ENCODE data around the gene TTC39A.

DNA sequence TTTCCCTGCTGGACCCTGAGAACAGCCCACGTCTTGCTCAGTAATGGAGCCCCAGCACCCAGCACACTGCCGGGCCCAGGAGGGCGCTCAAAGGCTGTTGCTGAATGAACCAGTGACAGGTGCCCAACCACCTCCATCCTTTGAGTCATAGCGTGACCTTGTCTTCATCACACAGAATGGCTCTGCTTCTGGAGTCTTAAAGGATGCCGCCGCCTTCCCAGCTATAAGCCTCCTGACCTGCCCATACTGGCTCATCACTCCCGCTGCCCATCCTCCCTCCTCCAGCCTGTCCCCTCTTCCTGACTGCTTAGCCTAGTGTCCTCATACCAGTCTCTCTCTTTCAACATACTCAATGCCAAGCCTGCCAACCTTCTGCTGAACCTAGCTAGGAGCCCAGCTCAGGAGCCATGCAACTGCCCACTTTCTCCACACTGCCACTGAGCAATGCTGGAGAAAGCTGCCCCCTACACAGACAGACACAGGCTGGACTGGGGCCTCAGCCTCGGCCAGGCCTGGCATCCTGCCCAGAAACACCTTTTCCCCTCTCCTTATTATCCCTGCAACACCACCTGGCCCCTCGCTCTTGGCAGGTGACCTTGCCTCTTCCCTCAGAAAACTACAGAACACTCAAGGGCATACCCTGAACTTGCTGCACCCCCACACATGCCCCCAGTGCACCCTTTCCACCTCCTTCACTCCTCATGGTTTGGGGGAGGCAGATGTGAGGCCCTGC, 14.1 kb downstream of the TTC39A start:
- TF ChIP-seq, protein P1, sequence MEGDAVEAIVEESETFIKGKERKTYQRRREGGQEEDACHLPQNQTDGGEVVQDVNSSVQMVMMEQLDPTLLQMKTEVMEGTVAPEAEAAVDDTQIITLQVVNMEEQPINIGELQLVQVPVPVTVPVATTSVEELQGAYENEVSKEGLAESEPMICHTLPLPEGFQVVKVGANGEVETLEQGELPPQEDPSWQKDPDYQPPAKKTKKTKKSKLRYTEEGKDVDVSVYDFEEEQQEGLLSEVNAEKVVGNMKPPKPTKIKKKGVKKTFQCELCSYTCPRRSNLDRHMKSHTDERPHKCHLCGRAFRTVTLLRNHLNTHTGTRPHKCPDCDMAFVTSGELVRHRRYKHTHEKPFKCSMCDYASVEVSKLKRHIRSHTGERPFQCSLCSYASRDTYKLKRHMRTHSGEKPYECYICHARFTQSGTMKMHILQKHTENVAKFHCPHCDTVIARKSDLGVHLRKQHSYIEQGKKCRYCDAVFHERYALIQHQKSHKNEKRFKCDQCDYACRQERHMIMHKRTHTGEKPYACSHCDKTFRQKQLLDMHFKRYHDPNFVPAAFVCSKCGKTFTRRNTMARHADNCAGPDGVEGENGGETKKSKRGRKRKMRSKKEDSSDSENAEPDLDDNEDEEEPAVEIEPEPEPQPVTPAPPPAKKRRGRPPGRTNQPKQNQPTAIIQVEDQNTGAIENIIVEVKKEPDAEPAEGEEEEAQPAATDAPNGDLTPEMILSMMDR (IDR thresholded peaks at IDR 0.05) = no peak
- TF ChIP-seq POLR2A (IDR thresholded peaks at IDR 0.05) = no peak
